Natural killer cell (primary cell): ENCODE results near the gene HOXD8. TPM values are rescaled to one million over a fixed set of nuclear protein-coding genes. Genes with fewer than 3 reads are reported as not detected.

Experiments used
- ATAC-seq, 3 donors: fragments of 150-1000 bp in 2 of 3; fragments of 200-7000 bp in 1 of 3; cut with Tn5 transposase; 1 replicate in 1 of 3; 2 replicates in 2 of 3; pipeline ENCODE4 v1.10.0; 2021; ENCODE audit warnings: mild to moderate bottlenecking in 2 of 3, moderate library complexity in 2 of 3
- DNase-seq, 2 donors: peaks; one replicate each; pipeline versions ENCODE4 v3.0.0 to v3.0.0-alpha.2; 2013 to 2021; ENCODE audit warnings: mixed read lengths in 1 of 2
- H3K27ac ChIP-seq: one replicate; pipeline ENCODE4 v1.5.1; 2013; ENCODE audit warnings: mild to moderate bottlenecking, low read length
- H3K27me3 ChIP-seq: one replicate; pipeline ENCODE4 v1.6.1; 2013; ENCODE audit warnings: low read length; ENCODE audit not compliant: control insufficient read depth, insufficient read depth
- H3K36me3 ChIP-seq: one replicate; pipeline ENCODE4 v1.6.1; 2013; ENCODE audit warnings: low read length; ENCODE audit not compliant: control insufficient read depth, insufficient read depth
- H3K4me1 ChIP-seq: one replicate; pipeline ENCODE4 v1.6.1; 2013; ENCODE audit warnings: low read length; ENCODE audit not compliant: control insufficient read depth, insufficient read depth
- H3K4me3 ChIP-seq: one replicate; pipeline ENCODE4 v1.5.1; 2013; ENCODE audit warnings: low read length
- H3K9me3 ChIP-seq: one replicate; pipeline ENCODE4 v1.6.1; 2013; ENCODE audit warnings: low read length; ENCODE audit not compliant: control insufficient read depth, insufficient read depth
- H3K27ac Mint-ChIP-seq, 2 donors: one replicate each; pipeline ENCODE4 v1.8.0; 2022; ENCODE audit warnings: mild to moderate bottlenecking in 2 of 2, mixed read lengths in 2 of 2, moderate library complexity in 1 of 2
- H3K27me3 Mint-ChIP-seq, 2 donors: one replicate each; pipeline ENCODE4 v1.8.0; 2022; ENCODE audit warnings: low read depth in 2 of 2, mixed read lengths in 2 of 2
- H3K36me3 Mint-ChIP-seq: one replicate; pipeline ENCODE4 v1.8.0; 2022; ENCODE audit warnings: mixed read lengths
- H3K4me1 Mint-ChIP-seq, 2 donors: one replicate each; pipeline ENCODE4 v1.8.0; 2022; ENCODE audit warnings: mixed read lengths in 2 of 2
- H3K4me3 Mint-ChIP-seq: one replicate; pipeline ENCODE4 v1.8.0; 2022; ENCODE audit warnings: mild to moderate bottlenecking, moderate library complexity, mixed read lengths
- H3K9me3 Mint-ChIP-seq, 2 donors: one replicate each; pipeline ENCODE4 v1.8.0; 2022; ENCODE audit warnings: mixed read lengths in 2 of 2
- WGBS: methylation state at CpG from one replicate; pipeline ENCODE4 v1.1.7; 2013; ENCODE audit warnings: missing lambda C conversion rate; ENCODE audit not compliant: insufficient coverage; 5-methylcytosine and 5-hydroxymethylcytosine counted together
- intact Hi-C: fragments of 100-400 bp; cut with micrococcal nuclease; formaldehyde crosslinking; loops from one replicate; pipeline ENCODE4 v1.14.2; 2022
- total RNA-seq, 4 donors: library from RNA; stranded (reverse); fragments of 120-200 nt in 1 of 4; gene quantifications; one replicate each; pipeline versions ENCODE4 v1.2.3 to v1.2.4, GENCODE V29; 2013 to 2022
- TF ChIP-seq, protein P1 (sequence below): fragments of 200-600 bp; IDR thresholded peaks from one replicate; pipeline ENCODE4 v1.8.0; 2022; ENCODE audit warnings: antibody characterized with exemption

Gene HOXD8
- total RNA-seq, 3 donors from 2014 or later (not counting 1 experiment from before 2014, with no cell fraction given), result not detected

GRCh38 chr2:176149481-176149938 is 20.0 kb downstream of the HOXD8 start:
- H3K27me3 ChIP-seq, result peaks cover 67% of the 10 kb centered on the region
- Mint-ChIP-seq H3K9me3 (no peaks in the 10 kb centered on the region), H3K4me3 (no peak overlapping the region), H3K36me3 (no peaks in the 10 kb centered on the region), H3K27ac (no peak overlapping the region), H3K4me1 (peaks cover 0 to 6% of the 10 kb centered on the region in 2 donors), H3K27me3 (peaks cover 64 to 66% of the 10 kb centered on the region in 2 donors)
- H3K36me3 ChIP-seq, result no peaks in the 10 kb centered on the region
- TF ChIP-seq, protein P1, sequence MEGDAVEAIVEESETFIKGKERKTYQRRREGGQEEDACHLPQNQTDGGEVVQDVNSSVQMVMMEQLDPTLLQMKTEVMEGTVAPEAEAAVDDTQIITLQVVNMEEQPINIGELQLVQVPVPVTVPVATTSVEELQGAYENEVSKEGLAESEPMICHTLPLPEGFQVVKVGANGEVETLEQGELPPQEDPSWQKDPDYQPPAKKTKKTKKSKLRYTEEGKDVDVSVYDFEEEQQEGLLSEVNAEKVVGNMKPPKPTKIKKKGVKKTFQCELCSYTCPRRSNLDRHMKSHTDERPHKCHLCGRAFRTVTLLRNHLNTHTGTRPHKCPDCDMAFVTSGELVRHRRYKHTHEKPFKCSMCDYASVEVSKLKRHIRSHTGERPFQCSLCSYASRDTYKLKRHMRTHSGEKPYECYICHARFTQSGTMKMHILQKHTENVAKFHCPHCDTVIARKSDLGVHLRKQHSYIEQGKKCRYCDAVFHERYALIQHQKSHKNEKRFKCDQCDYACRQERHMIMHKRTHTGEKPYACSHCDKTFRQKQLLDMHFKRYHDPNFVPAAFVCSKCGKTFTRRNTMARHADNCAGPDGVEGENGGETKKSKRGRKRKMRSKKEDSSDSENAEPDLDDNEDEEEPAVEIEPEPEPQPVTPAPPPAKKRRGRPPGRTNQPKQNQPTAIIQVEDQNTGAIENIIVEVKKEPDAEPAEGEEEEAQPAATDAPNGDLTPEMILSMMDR, result no peak
- no peaks in the 10 kb centered on the region for H3K9me3 ChIP-seq
- no peak overlapping the region for H3K27ac ChIP-seq
- no peak for ATAC-seq
- intact Hi-C loops, result no loop called here
- H3K4me3 ChIP-seq, result no peak overlapping the region
- no peak for DNase-seq
- H3K4me1 ChIP-seq, result peaks cover 4% of the 10 kb centered on the region
- WGBS, result 19% methylated on average over 22 of the region's 22 CpGs

GRCh38 chr2:176149939-176150583 is 20.6 kb downstream of the HOXD8 start:
- Mint-ChIP-seq H3K4me1 (peaks cover 0 to 6% of the 10 kb centered on the region in 2 donors), H3K4me3 (no peak overlapping the region), H3K36me3 (no peaks in the 10 kb centered on the region), H3K27me3 (peaks cover 65% of the 10 kb centered on the region in 2 donors), H3K9me3 (no peaks in the 10 kb centered on the region), H3K27ac (no peak overlapping the region)
- intact Hi-C loops, result no loop called here
- ATAC-seq, result no peak
- Histone ChIP-seq H3K27me3 (peaks cover 65% of the 10 kb centered on the region), H3K4me3 (no peak overlapping the region), H3K27ac (no peak overlapping the region), H3K36me3 (no peaks in the 10 kb centered on the region), H3K9me3 (no peaks in the 10 kb centered on the region), H3K4me1 (peaks cover 4% of the 10 kb centered on the region)
- TF ChIP-seq, protein P1, result no peak
- 28% methylated on average over 23 of the region's 24 CpGs for WGBS
- DNase-seq, result no peak

DNA sequence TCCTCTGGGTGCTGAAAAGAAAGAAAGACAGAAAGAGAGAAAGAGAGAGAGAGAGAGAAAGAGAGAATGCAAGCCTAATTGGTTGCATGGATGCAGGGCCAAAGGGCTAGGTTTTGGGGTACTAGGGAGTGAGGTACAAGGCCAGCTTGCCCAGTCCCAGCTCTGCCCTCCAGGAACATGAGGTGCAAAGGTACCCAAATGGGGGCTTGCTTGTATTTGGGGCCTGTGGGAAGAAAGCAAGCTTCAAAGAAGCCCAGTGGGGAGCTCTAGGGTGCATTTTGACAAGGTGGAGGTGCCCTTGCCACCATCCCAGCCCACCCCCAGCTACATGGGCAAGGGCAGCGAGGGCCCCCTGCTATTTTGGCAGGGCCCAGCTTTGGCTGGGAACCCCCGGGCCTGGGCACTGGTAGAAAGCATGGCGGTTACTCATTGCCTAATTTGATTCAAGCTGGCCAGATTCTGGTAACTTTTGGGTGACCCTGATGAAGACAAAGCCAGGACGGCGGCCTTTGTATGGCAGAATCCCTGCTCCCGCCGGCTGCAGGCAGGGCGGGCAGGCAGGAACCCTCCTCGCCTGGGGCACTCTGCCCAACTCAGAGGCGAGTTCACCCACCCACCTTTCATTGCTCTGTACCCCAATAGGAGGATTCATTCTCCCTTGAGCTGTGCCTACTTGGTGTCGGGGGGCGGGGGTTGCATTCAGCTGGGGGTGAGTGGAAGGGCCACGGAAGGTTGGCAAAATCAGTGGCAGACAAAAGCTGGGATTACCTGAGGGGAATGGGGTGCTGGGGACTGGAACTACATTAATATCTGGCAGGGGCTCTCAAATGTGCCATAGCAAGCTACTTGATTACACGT is 21.3 kb downstream of the HOXD8 start:
- ATAC-seq (no peak), DNase-seq (no peak)
- H3K36me3 ChIP-seq, result no peaks in the 10 kb centered on the region
- H3K27ac ChIP-seq, result no peak overlapping the region
- Mint-ChIP-seq H3K9me3 (no peaks in the 10 kb centered on the region), H3K27me3 (peaks cover 66 to 67% of the 10 kb centered on the region in 2 donors), H3K27ac (no peak overlapping the region), H3K4me3 (no peak overlapping the region), H3K36me3 (no peaks in the 10 kb centered on the region), H3K4me1 (peaks cover 0 to 6% of the 10 kb centered on the region in 2 donors)
- H3K4me1 ChIP-seq, result peaks cover 4% of the 10 kb centered on the region
- TF ChIP-seq, protein P1, result no peak
- intact Hi-C loops, result no loop called here
- no peak overlapping the region for H3K4me3 ChIP-seq
- WGBS, result 40% methylated on average over 14 of the region's 14 CpGs
- H3K9me3 ChIP-seq, result no peaks in the 10 kb centered on the region
- peaks cover 67% of the 10 kb centered on the region for H3K27me3 ChIP-seq
